Placental epithelial cell (primary cell): ENCODE measurements around the gene HJV. TPM values are rescaled to one million over a fixed set of nuclear protein-coding genes. Genes with fewer than 3 reads are reported as not detected.

Source experiments
- small RNA-seq: library from RNA; depleted of rRNA; stranded (forward); fragments of <200 nt; gene quantifications from one replicate; pipeline ENCODE3, GENCODE V24; 2012
- total RNA-seq: library from RNA; depleted of rRNA; stranded (reverse); fragments of >200 nt; gene quantifications from 2 replicates; pipeline ENCODE4 v1.2.3, GENCODE V29; 2012

Gene HJV, protein sequence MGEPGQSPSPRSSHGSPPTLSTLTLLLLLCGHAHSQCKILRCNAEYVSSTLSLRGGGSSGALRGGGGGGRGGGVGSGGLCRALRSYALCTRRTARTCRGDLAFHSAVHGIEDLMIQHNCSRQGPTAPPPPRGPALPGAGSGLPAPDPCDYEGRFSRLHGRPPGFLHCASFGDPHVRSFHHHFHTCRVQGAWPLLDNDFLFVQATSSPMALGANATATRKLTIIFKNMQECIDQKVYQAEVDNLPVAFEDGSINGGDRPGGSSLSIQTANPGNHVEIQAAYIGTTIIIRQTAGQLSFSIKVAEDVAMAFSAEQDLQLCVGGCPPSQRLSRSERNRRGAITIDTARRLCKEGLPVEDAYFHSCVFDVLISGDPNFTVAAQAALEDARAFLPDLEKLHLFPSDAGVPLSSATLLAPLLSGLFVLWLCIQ
- total RNA-seq, result not detected in 2 replicates

GRCh38 chr1:146021622-146022402, at the start of gene HJV:
TSS of gene HJV (minus strand) at chr1:146021735. CDS start at chr1:146020231, 1,504 bp downstream.

DNA sequence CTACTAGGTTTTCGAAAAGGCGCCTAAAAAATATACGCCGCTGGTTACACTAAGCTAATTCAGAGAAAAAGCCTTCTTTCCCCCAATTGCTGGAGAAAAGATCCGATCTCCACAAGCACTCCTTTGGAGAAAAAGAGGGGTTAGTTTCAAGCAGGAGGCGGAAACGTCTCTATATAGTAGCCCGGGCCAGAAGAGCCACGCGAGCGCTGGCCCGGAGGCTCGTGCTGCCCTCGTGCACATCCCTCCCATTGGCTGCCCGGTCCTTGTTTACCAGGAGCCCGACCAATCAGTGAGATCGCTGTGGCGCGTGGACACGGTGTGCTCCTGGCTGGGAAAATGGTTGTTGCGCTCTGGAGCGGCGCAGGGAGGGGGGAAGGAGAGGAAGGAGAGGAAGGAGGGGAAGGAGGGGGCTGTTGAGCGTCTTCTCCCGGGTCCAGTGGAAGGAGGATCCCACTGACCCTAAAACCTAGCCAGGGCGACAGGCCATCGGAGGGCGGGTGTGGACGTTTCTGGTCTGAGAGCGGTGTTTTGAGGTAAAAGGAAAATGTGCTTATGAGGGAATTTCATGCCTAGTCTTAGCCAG, 25.0 kb downstream of the HJV start, which contains the start of gene TXNIP:
TSS of gene TXNIP (minus strand) at position 147 of the 583 bp plus-strand sequence. CDS start 313 bp downstream, outside the sequence.

Small RNA genes within 50 kb of the gene (small RNA-seq; reads per million reads assigned to genes)
- gene RNVU1-6, result 149 reads per million, percentile 98 among the genes with 10 or more reads in this experiment

Other genes starting within 250 kb of the HJV start
- 10.5 and 11.8 TPM in 2 replicates for gene RNF115, start 197.6 kb downstream of the HJV start, total RNA-seq
- gene POLR3C, start 197.5 kb downstream of the HJV start, total RNA-seq, result 36.2 and 41.6 TPM in 2 replicates
- gene NUDT17, start 176.1 kb downstream of the HJV start, total RNA-seq, result 2.7 and 3.0 TPM in 2 replicates
- gene PIAS3, start 162.7 kb downstream of the HJV start, total RNA-seq, result 35.4 and 41.2 TPM in 2 replicates
- 2.0 and 7.9 TPM in 2 replicates for gene ANKRD35, start 135.9 kb downstream of the HJV start, total RNA-seq
- gene ITGA10, start 111.7 kb downstream of the HJV start, total RNA-seq, result 0.33 and 0.79 TPM in 2 replicates
- gene PEX11B, start 103.0 kb downstream of the HJV start, total RNA-seq, result 29.1 and 30.7 TPM in 2 replicates
- 46.7 and 84.0 TPM in 2 replicates for gene RBM8A, start 94.3 kb downstream of the HJV start, total RNA-seq
- gene LIX1L, start 63.7 kb downstream of the HJV start, total RNA-seq, result 7.9 and 12.5 TPM in 2 replicates
- 0.22 and 0.39 TPM in 2 replicates for gene ANKRD34A, start 57.2 kb downstream of the HJV start, total RNA-seq
- gene POLR3GL, start 57.0 kb downstream of the HJV start, total RNA-seq, result 5.5 and 6.8 TPM in 2 replicates
- 161 and 941 TPM in 2 replicates for gene TXNIP, start 25.2 kb downstream of the HJV start, total RNA-seq
- gene NBPF10, start 123.1 kb upstream of the HJV start, total RNA-seq, result 0.65 and 1.6 TPM in 2 replicates
- gene NOTCH2NLA, start 207.3 kb upstream of the HJV start, total RNA-seq, result 29.9 and 37.7 TPM in 2 replicates